ENCODE measurements around the gene GCAT.
"Not testable (repeated sequence)": the region's sequence is repeated elsewhere in the genome, so short reads cannot be mapped to it uniquely, and the experiment has no call there.

The GCAT gene

DNA sequence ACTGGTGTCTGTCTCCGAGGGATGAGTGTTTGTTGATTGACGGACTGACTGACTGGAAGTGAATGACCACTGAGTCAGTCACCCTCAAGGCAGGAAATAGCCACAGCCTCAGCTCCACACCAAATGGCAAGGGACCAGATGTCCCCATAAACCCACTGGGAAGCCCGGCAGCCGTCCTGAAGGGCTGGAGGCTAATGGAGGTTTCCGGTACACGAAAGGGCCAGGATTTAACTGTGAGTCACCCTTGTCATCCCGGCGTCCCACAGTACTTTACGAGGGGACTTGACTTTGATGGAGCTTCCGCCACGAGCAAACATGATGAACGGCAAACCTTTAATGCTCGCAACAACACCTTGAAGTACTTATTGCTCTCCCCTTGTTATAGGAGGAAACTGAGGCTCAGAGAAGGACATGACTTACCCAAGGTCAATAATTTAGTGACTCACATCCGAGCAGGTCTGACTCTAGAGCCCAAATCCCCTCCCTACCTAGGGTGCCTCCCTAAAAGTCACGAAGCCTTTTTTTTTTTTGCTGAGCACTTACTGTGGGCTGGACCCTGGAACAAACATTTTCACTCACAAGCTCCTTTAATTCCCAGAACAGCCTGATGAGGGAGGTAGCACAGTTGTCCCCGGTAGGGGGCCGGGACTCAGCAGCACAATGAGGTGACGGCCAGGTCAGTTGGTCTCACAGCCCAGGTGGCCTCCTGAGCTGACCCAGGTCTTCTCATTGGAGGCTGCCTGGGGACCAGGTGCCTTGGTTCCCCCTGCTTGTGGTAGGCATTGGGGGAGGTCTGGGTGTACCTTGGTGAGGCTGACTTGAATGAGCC is 25.2 kb upstream of the GCAT start:
- no peak for DNase-seq

DNA sequence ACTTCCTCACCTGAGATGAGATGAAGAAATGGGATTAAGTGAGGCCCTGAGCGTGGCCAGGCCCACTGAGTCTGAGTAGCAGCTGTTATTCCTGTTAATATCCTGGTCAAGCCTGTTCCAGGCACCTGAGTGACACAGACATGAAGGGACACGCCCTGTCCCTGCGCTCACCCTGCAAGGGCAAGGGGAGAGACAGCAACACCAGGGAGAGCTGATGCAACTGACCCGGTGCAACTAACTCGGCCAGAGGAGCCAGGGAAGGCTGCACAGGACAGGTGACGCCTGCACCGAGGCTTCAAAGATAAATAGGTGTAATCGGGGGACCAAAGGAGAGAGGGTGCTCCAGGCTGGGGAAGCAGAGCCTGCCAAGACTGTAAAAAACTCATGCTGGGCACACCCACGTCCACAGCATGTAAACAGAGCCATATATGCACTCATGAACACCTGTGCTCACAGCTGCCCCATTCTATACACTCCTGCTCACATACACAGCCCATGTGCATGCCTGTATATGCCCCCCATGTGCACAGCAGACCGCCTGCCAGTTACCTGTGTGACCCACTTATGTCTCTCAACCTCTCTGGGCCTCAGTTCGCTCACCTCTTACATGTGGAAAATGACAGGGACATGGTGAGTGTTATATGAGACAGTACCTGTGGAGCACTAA is 22.8 kb upstream of the GCAT start:
- no peak for DNase-seq

DNA sequence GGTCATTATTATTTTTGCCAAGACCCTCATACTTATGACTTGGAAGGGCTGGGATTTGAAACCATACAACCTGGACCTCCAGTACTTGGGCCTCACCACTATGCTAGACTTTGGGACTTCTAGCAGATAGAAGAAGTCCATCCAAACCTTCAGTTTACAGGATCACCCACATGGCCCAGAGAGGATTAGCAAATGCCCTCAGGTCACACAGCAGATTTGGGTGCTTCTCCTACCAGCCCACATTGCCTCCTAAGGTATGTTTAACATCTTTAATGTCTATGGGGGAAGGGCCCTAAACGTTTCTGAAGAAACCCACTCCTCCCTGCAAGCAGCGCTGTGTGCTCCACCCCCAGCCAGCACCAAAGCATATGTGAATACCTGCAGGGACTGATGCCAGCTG is 17.5 kb upstream of the GCAT start:
- no peak for DNase-seq

DNA sequence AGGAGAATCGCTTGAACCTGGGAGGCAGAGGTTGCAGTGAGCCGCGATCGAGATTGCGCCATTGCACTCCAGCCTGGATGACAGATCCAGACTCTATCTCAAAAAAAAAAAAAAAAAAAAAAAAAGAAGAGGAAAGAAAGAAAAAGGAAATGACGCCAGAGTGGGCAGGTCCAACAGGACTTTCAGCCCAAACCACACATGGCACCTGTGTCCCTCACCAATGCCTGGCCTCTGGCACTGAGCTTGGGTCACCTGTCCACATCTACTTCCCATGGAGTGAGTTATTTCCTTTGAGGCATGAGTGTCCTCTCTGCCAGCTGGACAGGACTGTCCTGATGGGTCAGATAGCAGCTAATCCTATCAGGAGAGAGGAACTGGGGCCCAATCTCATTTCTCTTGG is 15.2 kb upstream of the GCAT start:
- DNase-seq, result no peak

DNA sequence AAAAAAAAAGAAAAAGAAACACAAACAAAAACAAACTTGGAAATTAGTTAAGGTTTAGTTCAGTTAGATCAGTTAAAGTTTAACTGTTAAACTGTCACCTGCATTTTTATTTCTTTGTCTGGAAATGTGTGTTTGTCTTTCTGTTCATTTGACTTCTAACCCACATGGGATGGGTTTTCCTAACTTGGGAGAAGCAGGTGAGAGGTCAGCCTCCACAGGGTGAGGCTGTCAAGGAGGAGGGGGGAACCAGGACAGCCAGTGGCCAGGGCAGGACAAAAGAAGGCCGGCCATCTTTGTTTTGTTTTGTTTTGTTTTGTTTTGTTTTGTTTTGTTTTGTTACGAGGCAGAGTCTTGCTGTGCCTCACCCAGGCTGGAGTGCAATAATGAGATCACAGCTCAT is 13.4 kb upstream of the GCAT start:
- DNase-seq, result no peak

DNA sequence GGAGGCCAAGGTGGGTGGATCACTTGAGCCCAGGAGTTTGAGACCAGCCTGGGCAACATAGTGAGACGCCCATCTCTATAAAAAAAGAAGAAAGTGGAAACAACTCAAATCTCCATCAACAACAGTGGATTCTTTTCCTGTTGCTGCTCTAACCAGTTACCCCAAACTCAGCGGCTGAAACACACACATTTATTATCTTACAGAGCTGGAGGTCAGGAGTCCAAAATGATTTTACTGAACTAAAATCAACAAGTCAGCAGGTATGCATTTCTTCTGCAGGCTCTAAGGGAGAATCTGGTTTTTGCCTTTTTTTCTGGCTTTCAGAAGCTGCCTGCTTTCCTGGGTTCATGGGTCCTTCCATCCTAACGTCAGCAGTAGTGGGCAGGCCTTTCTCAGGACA is 11.7 kb upstream of the GCAT start:
- DNase-seq, result no peak

DNA sequence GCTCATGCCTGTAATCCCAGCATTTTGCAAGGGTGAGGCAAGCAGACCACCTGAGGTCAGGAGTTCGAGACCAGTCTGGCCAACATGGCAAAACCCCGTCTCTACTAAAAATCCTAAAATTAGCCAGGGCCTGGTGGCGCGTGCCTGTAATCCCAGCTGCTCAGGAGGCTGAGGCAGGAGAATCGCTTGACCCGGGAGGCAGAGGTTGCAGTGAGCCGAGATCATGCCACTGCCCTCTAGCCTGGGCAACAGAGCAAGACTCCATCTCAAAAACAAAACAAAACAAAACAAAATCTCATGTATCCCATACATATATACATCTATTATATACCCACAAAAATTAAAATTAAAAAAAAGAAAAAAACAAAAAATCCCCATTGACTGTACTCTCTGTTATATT is 10.5 kb upstream of the GCAT start:
- DNase-seq, result not testable (repeated sequence)

DNA sequence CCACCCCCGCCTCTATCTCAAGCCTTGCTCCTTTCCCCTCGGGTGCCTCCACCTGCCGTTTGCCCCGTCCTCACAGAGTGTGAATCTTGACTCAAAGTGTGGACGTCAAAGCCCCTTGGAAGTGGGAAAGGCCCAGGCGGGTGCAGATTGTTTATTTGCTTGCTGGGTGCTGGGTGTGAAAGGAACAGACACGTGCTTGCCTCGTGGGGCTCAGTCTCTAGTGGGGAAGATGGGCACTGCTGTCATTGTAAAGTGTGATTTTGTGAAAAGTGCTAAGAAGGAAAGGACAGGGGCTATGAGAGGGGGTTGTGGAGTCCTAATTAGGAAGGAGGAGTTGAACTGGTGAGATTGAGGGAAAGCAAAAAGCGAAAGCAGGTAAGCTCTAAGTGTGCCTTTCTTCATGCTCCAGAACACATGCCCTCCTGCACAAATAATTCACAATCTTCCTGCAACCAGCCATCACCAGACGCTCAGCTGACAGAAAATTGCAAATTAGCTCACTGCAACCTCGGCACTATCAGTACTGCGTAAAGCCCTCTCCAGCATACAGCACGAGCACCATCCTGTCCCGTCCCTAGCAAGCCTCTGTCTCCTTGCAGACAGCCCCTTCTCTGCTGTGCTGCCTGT is 9.7 kb upstream of the GCAT start:
- DNase-seq, result no peak

DNA sequence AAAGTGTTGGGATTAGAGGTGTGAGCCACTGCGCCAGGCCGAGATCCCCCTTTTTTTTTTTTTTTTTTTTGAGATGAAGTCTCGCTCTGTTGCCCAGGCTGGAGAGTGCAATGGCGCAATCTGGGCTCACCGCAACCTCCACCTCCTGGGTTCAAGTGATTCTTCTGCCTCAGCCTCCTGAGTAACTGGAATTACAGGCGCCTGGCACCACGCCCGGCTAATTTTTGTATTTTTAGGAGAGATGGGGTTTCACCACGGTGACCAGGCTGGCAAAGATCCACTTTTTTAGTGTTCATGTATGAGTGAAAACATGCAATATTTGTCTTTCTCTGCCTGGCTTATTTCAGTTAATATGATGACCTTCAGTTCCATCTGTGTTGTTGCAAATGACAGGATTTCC is 7.8 kb upstream of the GCAT start:
- DNase-seq, result not testable (repeated sequence)

DNA sequence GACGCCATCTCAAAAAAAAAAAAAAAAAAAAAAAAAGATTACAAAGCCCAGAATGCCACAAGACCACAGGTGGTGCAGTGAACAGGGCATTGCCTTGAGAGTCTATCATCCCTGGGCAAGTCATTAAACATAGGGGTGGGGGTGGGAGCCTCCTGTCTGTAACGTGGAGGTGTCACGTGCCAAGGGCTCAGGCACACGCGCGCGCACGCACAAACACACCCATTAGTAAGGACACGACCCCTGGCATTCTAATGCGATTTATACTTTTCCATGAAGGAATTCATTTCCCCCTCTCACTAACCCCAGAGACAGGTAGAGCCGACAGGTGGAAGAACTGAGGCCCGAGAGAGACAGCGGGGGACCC is 5.8 kb upstream of the GCAT start:
- no peak for DNase-seq

DNA sequence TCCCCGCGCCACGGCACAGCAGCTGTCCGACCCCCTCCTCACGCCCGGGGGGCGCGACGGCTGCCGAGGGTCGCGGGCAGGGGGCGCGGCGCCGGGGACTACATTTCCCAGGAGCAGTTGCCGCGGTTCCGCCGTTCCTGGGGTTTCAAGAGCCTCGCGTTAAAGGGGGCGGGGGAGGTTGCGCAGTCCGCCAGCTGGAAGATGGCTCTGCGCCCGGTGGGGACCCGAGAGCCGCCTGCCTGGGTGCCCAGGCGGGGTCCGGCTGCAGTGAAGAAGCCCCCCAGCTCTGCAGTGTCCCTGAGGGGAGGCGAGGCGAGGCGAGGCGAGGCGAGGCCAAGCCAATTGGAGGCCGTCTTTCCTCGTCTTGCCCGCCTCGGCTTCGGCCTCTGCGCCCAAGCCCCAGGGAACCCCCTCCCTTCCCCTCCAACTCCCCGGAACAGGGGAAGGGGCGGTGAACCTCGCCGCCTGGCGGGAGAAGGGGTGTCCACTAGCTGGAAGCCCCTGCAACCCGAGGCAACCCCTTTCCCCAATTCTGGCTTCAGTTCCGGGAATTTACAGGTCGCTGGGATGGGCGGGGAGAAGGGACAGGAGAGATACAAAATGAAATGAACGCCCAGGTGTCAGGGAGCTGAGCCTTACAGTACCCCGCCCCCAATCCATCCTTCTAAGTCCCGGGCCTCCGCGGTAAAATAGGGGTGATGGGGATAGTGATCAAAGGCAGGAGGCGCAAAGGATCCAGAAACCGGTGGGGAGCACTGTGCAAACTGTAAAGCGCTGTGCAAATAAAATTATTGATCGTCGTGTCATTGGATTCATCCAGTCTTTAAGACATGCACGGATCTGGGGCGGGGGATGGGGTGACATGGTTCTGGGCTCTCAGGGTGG is 5.2 kb upstream of the GCAT start:
- DNase-seq, result peak; percentile 6 to 23

DNA sequence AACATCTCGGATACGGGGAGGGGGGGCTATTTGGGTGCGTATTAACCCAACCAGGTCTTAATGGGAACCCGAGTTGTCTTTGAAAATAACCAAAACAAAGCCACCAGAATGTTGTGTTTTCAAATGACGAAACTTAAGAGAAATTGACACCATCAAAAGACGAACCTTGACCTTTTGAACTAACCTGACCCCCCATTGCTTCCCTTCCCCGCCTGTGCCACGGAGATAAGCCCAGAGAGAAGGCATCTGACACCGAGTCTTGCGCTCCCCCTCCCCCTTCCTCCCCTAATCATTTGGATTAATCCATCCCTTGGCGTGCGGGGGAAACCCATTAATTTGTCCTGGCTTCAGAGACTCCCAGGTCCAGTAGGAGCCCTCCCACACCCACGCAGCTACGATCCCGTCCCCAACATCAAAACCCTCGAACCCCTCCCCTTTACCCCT is 4.5 kb upstream of the GCAT start:
- DNase-seq, result no peak

DNA sequence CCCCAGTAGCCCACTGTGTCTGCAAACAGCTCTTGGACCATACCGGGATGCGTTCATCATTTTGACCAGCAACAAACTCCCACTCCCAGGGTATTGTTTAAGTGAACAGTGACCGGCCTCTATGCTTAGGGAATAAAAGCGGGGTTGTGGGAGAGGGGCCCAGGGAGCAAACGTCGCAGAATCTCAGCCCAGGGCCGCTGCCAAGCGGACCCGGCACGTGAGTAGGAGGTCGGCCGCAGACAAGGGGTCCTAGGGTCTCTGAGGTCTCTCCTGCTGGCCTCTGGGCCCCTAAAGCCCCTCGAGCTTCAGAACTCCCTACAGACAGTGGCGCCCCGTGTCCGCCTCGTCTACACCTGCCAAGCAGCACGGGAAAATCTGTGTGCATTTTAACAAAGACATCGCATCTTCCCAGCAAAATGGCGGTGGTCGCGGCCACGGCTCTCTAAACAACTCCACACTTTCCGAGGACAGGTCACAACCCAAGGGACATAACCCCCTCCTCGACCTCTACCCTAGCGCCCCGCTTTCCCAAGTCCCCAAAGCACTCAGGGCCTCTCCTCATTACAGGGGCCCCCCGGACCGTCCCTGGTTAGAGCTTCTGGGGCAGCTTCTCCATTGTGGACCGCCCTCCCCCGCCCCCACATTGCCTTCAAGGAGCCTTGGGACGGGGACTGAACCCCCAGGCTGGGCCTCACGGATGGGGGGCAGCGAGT is 3.9 kb upstream of the GCAT start:
- DNase-seq, result no peak

DNA sequence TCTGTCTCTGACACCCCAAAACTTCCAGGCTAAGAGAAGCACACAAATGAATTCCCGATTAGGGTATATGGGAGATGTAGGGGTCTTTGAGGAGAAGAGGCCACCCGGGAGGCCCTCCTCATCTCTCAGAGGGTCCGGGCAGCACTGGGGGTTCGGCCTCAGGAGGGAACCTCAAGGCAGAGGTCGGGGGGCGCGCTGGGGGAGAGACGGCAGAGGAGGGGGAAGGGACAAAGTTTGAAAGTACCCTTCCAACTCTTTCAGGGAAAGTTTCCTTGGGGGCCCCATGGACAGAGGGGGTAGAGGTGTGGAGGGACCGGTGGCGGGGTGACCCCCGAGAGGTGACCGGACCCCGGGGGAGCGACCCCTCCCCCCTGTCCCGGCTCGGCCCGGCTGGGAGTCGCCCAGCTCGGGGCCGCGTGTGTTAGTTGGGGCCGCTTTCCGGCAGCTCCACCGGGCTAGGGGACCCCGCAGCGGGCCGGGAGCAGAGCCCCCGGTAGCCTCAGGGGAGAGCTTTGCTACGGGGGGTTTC is 3.3 kb upstream of the GCAT start:
- DNase-seq, result no peak

DNA sequence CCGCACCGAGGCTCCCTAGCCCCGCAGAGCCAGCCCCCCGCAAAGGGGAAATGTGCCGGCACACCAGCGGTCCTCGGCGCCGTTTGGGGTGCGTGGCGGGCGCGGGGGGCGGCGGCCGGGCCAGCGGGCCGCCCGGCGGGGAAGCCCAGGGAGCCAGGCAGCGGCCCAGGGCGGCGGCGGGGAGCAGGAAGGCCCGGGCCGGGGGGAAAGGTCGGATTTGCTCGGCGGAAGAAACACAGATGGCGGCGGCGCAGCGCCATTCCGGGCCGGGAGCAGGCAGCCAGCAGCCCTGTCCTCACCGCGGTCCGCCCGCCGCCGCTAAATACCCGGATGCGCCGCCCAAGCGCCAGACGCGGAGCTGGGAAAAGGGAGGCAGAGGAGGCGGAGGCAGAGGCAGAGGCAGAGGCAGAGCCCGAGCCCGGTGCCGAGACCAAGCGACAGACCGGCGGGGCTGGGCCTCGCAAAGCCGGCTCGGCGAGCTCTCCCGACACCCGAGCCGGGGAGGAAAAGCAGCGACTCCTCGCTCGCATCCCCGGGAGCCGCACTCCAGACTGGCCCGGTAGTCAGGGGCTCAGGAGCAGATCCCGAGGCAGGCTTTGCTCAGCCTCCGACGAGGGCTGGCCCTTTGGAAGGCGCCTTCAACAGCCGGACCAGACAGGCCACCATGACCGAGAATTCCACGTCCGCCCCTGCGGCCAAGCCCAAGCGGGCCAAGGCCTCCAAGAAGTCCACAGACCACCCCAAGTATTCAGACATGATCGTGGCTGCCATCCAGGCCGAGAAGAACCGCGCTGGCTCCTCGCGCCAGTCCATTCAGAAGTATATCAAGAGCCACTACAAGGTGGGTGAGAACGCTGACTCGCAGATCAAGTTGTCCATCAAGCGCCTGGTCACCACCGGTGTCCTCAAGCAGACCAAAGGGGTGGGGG is 2.6 kb upstream of the GCAT start:
- DNase-seq, result peak; percentile 62 to 78

DNA sequence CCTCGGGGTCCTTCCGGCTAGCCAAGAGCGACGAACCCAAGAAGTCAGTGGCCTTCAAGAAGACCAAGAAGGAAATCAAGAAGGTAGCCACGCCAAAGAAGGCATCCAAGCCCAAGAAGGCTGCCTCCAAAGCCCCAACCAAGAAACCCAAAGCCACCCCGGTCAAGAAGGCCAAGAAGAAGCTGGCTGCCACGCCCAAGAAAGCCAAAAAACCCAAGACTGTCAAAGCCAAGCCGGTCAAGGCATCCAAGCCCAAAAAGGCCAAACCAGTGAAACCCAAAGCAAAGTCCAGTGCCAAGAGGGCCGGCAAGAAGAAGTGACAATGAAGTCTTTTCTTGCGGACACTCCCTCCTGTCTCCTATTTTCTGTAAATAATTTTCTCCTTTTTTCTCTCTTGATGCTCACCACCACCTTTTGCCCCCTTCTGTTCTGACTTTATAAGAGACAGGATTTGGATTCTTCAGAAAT is 1.9 kb upstream of the GCAT start:
- no peak for DNase-seq

DNA sequence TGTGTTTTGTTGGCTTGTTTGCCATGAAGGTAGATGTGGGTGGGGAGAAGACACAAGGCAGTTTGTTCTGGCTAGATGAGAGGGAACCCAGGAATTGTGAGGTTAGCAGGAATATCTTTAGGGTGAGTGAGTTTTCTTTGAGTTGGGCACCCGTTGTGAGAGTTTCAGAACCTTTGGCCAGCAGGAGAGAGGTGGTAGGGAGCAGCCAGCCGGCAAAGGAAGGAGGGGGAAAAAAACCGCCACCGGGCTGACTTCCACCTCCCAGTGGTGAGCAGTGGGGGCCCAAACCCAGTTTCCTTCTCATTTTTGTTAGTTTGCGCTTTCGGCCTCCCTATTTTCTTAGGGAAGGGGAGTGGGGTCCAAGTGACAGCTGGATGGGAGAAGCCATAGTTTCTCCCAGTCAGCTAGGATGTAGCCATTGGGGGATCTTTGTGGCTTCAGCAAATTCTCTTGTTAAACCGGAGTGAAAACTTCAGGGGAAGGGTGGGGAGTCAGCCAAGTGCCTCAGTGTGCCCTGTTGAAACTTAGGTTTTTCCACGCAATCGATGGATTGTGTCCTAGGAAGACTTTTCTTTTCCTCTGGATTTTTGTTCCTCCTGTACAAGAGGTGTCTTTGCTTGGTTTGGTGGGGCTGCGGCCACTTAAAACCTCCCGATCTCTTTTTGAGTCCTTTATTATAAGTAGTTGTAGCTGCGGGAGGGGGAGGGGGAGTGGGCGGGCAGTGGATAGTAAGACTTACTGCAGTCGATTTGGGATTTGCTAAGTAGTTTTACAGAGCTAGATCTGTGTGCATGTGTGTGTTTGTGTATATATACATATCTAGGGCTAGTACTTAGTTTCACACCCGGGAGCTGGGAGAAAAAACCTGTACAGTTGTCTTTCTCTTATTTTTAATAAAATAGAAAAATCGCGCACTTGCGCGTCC is 1.1 kb upstream of the GCAT start:
- DNase-seq, result no peak

DNA sequence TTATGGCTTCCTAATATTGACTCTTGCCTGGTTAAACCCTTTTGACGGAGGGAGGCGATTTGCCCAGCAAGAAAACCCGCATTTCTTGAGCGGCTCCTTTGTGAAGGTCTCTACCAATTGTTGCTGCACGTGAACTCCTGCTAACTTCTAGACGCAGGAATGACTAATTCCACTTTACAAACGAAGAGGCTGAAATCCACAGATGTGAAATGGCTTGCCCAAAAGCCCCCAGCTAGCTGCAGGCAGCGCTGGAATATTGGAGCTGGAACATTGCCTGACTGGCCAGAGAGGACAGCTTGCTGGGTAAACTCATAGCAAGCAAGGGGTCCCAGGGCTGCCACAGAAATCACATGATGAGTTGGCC is 542 bp downstream of the GCAT start:
- no peak for DNase-seq

DNA sequence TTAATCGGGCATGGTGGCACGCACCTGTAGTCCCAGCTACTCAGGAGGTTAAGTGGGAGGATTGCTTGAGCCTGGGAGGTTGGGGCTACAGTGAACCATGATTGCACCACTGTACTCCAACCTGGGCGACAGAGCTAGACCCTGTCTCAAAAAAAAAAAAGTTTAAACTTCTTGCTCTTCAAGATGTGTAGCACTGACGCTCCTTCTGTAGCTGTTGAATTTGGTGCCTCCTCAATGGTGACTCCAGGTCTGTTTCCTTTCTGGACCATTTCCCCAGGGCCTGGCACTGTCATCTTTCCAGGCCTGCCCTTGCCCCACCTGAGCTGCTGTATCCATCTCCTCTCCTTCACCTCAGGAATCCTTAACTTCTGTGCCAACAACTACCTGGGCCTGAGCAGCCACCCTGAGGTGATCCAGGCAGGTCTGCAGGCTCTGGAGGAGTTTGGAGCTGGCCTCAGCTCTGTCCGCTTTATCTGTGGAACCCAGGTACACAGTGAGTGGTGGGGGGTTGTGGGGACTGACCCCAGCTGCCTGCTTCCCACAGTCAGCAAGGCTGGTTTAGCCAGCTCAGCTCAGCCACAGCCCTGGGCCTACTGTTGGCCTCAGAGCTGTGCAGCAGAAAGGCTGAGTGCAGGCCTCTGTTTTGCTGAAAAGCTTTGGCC is 2.1 kb downstream of the GCAT start:
- DNase-seq, result no peak
